BLaER1 treated with 17β-estradiol and CSF1 and Interleukin-3, amounts not matched to agents 10 nM and 100 nM (cell line): ENCODE results near the gene DUSP22.

Source experiments
- H3K27ac ChIP-seq, 11 experiments: shearing (Covaris generic); formaldehyde crosslinking; 2 replicates each; pipeline ENCODE4 v1.8.1; 2022
- H3K27me3 ChIP-seq, 11 experiments: shearing (Covaris generic); formaldehyde crosslinking; 2 replicates each; pipeline ENCODE4 v1.8.1; 2022
- H3K36me3 ChIP-seq, 11 experiments: shearing (Covaris generic); formaldehyde crosslinking; 2 replicates each; pipeline ENCODE4 v1.8.1; 2022
- H3K4me1 ChIP-seq, 10 experiments: shearing (Covaris generic); formaldehyde crosslinking; 2 replicates each; pipeline ENCODE4 v1.8.1; 2022
- H3K4me2 ChIP-seq, 11 experiments: shearing (Covaris generic); formaldehyde crosslinking; 2 replicates each; pipeline ENCODE4 v1.8.1; 2022
- H3K4me3 ChIP-seq, 10 experiments: shearing (Covaris generic); formaldehyde crosslinking; 2 replicates each; pipeline ENCODE4 v1.8.1; 2022
- H3K9ac ChIP-seq, 11 experiments: shearing (Covaris generic); formaldehyde crosslinking; 2 replicates each; pipeline ENCODE4 v1.8.1; 2022
- H3K9me3 ChIP-seq, 11 experiments: shearing (Covaris generic); formaldehyde crosslinking; replicated peaks in 1 of 11; 2 replicates each; pipeline ENCODE4 v1.8.1; 2022
- H4K20me1 ChIP-seq, 11 experiments: shearing (Covaris generic); formaldehyde crosslinking; 2 replicates each; pipeline ENCODE4 v1.8.1; 2022
- Cebpa-rat ChIP-seq, 11 experiments: shearing (Covaris generic); IDR thresholded peaks; 2 replicates each; pipeline ENCODE4 v1.8.1; 2022

DUSP22 gene

DNA sequence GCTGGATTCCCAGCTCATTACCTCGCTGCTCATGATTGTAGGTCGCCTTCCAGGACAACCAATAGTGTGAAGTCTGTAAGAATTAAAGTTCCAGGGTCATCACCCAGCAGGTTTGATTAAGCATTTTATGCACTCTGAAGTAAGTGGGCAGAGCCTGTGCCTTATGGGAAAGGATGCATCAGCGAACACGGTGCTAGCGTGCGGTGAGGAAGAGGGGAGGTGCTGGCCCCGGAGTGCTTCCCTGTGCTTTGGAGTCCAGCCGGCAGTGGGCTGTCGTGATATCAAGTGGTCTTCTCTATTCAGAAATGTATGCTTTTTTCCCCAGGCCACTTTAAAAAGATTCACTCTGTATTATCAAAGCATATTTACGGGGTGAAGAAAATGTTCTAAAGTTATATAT is 16.0 kb downstream of the DUSP22 start:
- peak overlapping the region in 3 of 11 experiments; percentile 66 to 86 (median 76); a peak in 4 of 22 replicates for H3K4me2 ChIP-seq
- peaks cover 0 to 12% (median 0%) of the 10 kb centered on the region in 11 experiments; a peak in 5 of 22 replicates for H4K20me1 ChIP-seq
- no peaks in the 10 kb centered on the region for H3K27me3 ChIP-seq
- no peak overlapping the region for H3K4me3 ChIP-seq
- H3K9ac ChIP-seq, result no peak overlapping the region
- H3K36me3 ChIP-seq, result peaks cover 0 to 28% (median 11%) of the 10 kb centered on the region in 11 experiments; a peak in 12 of 22 replicates
- H3K27ac ChIP-seq, result 0 out of 22 replicates have a peak overlapping the region, but pooled peaks of 1 of the 11 experiments have one; percentile 2
- H3K9me3 ChIP-seq, result no peaks in the 10 kb centered on the region; a peak in 1 of 22 replicates
- H3K4me1 ChIP-seq, result peaks cover 85 to 92% (median 89%) of the 10 kb centered on the region in 10 experiments
- TF ChIP-seq Cebpa-rat (IDR thresholded peaks at IDR 0.05), result no peak

- H3K9ac ChIP-seq, result no peak overlapping the region
- peak overlapping the region; percentile 9 to 86 (median 30); a peak in 20 of 22 replicates for H3K4me2 ChIP-seq
- no peak for TF ChIP-seq Cebpa-rat (IDR thresholded peaks at IDR 0.05)
- peaks cover 88 to 97% (median 92%) of the 10 kb centered on the region in 10 experiments for H3K4me1 ChIP-seq
- peaks cover 0 to 11% (median 0%) of the 10 kb centered on the region in 11 experiments; a peak in 5 of 22 replicates for H4K20me1 ChIP-seq
- H3K27ac ChIP-seq, result peak overlapping the region in 2 of 11 experiments; percentile 1 to 4; a peak in 1 of 22 replicates
- peaks cover 0 to 23% (median 11%) of the 10 kb centered on the region in 11 experiments; a peak in 12 of 22 replicates for H3K36me3 ChIP-seq
- no peak overlapping the region for H3K4me3 ChIP-seq
- no peaks in the 10 kb centered on the region; a peak in 1 of 22 replicates for H3K9me3 ChIP-seq
- no peaks in the 10 kb centered on the region for H3K27me3 ChIP-seq
Observed at GRCh38 chr6:308768-309167, 16.5 kb downstream of the DUSP22 start.

- Histone ChIP-seq H3K36me3 (peaks cover 0 to 19% (median 11%) of the 10 kb centered on the region in 11 experiments; a peak in 13 of 22 replicates), H3K4me1 (peaks cover 82 to 99% (median 89%) of the 10 kb centered on the region in 10 experiments), H3K27ac (no peak overlapping the region; a peak in 1 of 22 replicates), H3K9me3 (no peaks in the 10 kb centered on the region; a peak in 1 of 22 replicates), H3K9ac (no peak overlapping the region), H3K4me2 (peak overlapping the region; percentile 9 to 86 (median 30); a peak in 20 of 22 replicates), H3K4me3 (no peak overlapping the region), H4K20me1 (peaks cover 0 to 4% (median 0%) of the 10 kb centered on the region in 11 experiments; a peak in 2 of 22 replicates), H3K27me3 (no peaks in the 10 kb centered on the region)
- TF ChIP-seq Cebpa-rat (IDR thresholded peaks at IDR 0.05), result no peak
Observed at GRCh38 chr6:309947-310346, 17.7 kb downstream of the DUSP22 start.

DNA sequence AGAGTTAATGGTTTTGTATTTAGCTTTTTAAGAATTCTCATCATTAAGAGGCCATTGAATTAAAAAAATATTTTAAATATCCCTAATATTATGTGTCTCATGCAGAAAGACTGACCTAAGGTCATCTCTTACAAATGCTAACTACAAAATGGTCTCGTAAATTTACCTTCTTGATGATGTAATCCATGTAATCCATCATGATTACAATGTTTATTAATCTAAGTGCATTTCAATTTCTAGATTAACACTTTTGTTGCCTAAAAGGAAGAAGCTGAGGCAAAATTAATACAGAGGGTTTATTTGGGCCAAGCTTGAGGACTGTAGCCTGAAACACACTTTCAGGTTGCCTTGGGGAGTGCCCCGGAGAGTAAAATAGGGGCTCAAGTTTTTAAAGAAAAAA is 18.4 kb downstream of the DUSP22 start:
- Histone ChIP-seq H3K4me2 (peak overlapping the region in 4 of 11 experiments; percentile 74 to 86 (median 78); a peak in 7 of 22 replicates), H4K20me1 (peaks cover 0 to 4% (median 0%) of the 10 kb centered on the region in 11 experiments; a peak in 1 of 22 replicates), H3K36me3 (peaks cover 0 to 26% (median 11%) of the 10 kb centered on the region in 11 experiments; a peak in 13 of 22 replicates), H3K4me3 (no peak overlapping the region), H3K4me1 (peaks cover 80 to 93% (median 85%) of the 10 kb centered on the region in 10 experiments), H3K27me3 (no peaks in the 10 kb centered on the region), H3K9me3 (no peaks in the 10 kb centered on the region; a peak in 1 of 22 replicates), H3K9ac (no peak overlapping the region), H3K27ac (peak overlapping the region in 1 of 11 experiments; percentile 80; a peak in 1 of 22 replicates)
- no peak for TF ChIP-seq Cebpa-rat (IDR thresholded peaks at IDR 0.05)

- Histone ChIP-seq H4K20me1 (0 out of 22 replicates have a peak, but pooled peaks cover 0 to 3% (median 0%) of the 10 kb centered on the region in 11 experiments), H3K9ac (peak overlapping the region in 8 of 11 experiments; percentile 1 to 73 (median 32); a peak in 11 of 22 replicates), H3K27ac (peak overlapping the region in 10 of 11 experiments; percentile 23 to 82 (median 69); a peak in 21 of 22 replicates), H3K4me3 (no peak overlapping the region), H3K4me2 (peak overlapping the region; percentile 65 to 86 (median 76)), H3K4me1 (peaks cover 78 to 90% (median 85%) of the 10 kb centered on the region in 10 experiments), H3K27me3 (no peaks in the 10 kb centered on the region), H3K9me3 (no peaks in the 10 kb centered on the region; a peak in 1 of 22 replicates), H3K36me3 (peaks cover 0 to 26% (median 11%) of the 10 kb centered on the region in 11 experiments; a peak in 13 of 22 replicates)
- TF ChIP-seq Cebpa-rat (IDR thresholded peaks at IDR 0.05), result no peak
Observed at GRCh38 chr6:311679-312220, 19.5 kb downstream of the DUSP22 start.

- peaks cover 77 to 90% (median 85%) of the 10 kb centered on the region in 10 experiments for H3K4me1 ChIP-seq
- peak overlapping the region; percentile 9 to 73 (median 36); a peak in 17 of 22 replicates for H3K9ac ChIP-seq
- peaks cover 0 to 2% (median 0%) of the 10 kb centered on the region in 11 experiments; a peak in 1 of 22 replicates for H4K20me1 ChIP-seq
- H3K9me3 ChIP-seq, result no peaks in the 10 kb centered on the region
- peak overlapping the region; percentile 65 to 86 (median 76) for H3K4me2 ChIP-seq
- H3K4me3 ChIP-seq, result peak overlapping the region in 1 of 10 experiments; percentile 10; a peak in 1 of 20 replicates
- H3K36me3 ChIP-seq, result peaks cover 0 to 18% (median 5%) of the 10 kb centered on the region in 11 experiments; a peak in 11 of 22 replicates
- peak overlapping the region; percentile 23 to 82 (median 67); a peak in 21 of 22 replicates for H3K27ac ChIP-seq
- TF ChIP-seq Cebpa-rat (IDR thresholded peaks at IDR 0.05), result no peak
- no peaks in the 10 kb centered on the region for H3K27me3 ChIP-seq
Observed at GRCh38 chr6:313087-313486, 20.8 kb downstream of the DUSP22 start.

- H3K27ac ChIP-seq, result peak overlapping the region in 10 of 11 experiments; percentile 3 to 82 (median 69); a peak in 15 of 22 replicates
- peaks cover 0 to 20% (median 4%) of the 10 kb centered on the region in 11 experiments; a peak in 8 of 22 replicates for H3K36me3 ChIP-seq
- peak overlapping the region; percentile 65 to 86 (median 76); a peak in 21 of 22 replicates for H3K4me2 ChIP-seq
- H3K4me3 ChIP-seq, result no peak overlapping the region
- TF ChIP-seq Cebpa-rat (IDR thresholded peaks at IDR 0.05), result no peak
- peaks cover 76 to 87% (median 84%) of the 10 kb centered on the region in 10 experiments for H3K4me1 ChIP-seq
- H4K20me1 ChIP-seq, result peaks cover 0 to 7% (median 0%) of the 10 kb centered on the region in 11 experiments; a peak in 1 of 22 replicates
- peak overlapping the region in 3 of 11 experiments; percentile 66 to 73 (median 68); a peak in 6 of 22 replicates for H3K9ac ChIP-seq
- H3K27me3 ChIP-seq, result no peaks in the 10 kb centered on the region
- H3K9me3 ChIP-seq, result no peaks in the 10 kb centered on the region
Observed at GRCh38 chr6:313917-314316, 21.6 kb downstream of the DUSP22 start.

- Histone ChIP-seq H3K9me3 (no peaks in the 10 kb centered on the region), H4K20me1 (peaks cover 0 to 7% (median 0%) of the 10 kb centered on the region in 11 experiments; a peak in 1 of 22 replicates), H3K27me3 (no peaks in the 10 kb centered on the region), H3K4me1 (peaks cover 72 to 83% (median 80%) of the 10 kb centered on the region in 10 experiments), H3K27ac (peak overlapping the region in 6 of 11 experiments; percentile 3 to 82 (median 59); a peak in 4 of 22 replicates), H3K9ac (no peak overlapping the region), H3K4me2 (peak overlapping the region; percentile 65 to 86 (median 76); a peak in 17 of 22 replicates), H3K4me3 (no peak overlapping the region), H3K36me3 (peaks cover 0 to 20% (median 4%) of the 10 kb centered on the region in 11 experiments; a peak in 8 of 22 replicates)
- no peak for TF ChIP-seq Cebpa-rat (IDR thresholded peaks at IDR 0.05)
Observed at GRCh38 chr6:314377-314776, 22.1 kb downstream of the DUSP22 start.
